SU-DHL-6 (cell line): ENCODE data around the gene MAML2.

ENCODE experiments used
- H2AFZ ChIP-seq: fragments of 200-600 bp; sonication (generic); 2 replicates; pipeline ENCODE4 v1.6.1; 2014; ENCODE audit warnings: low read depth, mild to moderate bottlenecking, moderate library complexity, mixed read lengths, antibody characterized with exemption, low read length; ENCODE audit not compliant: severe bottlenecking
- H3F3A ChIP-seq: fragments of 200-600 bp; shearing (Covaris generic); 2 replicates; pipeline ENCODE4 v1.6.0; 2016; ENCODE audit warnings: antibody characterized with exemption, mild to moderate bottlenecking; ENCODE audit not compliant: insufficient read depth
- H3K27ac ChIP-seq: fragments of 200-600 bp; sonication (generic); 2 replicates; pipeline ENCODE4 v1.5.1; 2016; ENCODE audit warnings: low read depth, mild to moderate bottlenecking, low read length, moderate library complexity, mixed read lengths
- H3K27me3 ChIP-seq: fragments of 200-600 bp; sonication (generic), shearing (Covaris generic); 2 replicates; pipeline ENCODE4 v1.6.0; 2014; ENCODE audit warnings: mild to moderate bottlenecking, low read length
- H3K36me3 ChIP-seq: fragments of 200-600 bp; sonication (generic); 2 replicates; pipeline ENCODE4 v1.6.1; 2014; ENCODE audit warnings: mild to moderate bottlenecking, low read length, mixed read lengths
- H3K4me2 ChIP-seq: fragments of 300-600, 200-600 bp; shearing (Covaris generic), sonication (generic); 2 replicates; pipeline ENCODE4 v1.6.0; 2014; ENCODE audit warnings: low read length, low read depth, mild to moderate bottlenecking; ENCODE audit not compliant: poor library complexity, severe bottlenecking
- H3K4me3 ChIP-seq: fragments of 200-600 bp; sonication (generic); 2 replicates; pipeline ENCODE4 v1.5.1; 2014; ENCODE audit warnings: antibody characterized with exemption, low read length, mild to moderate bottlenecking, mixed read lengths; ENCODE audit not compliant: insufficient read depth, poor library complexity, severe bottlenecking
- H3K79me2 ChIP-seq: fragments of 200-600 bp; sonication (generic); 2 replicates; pipeline ENCODE4 v1.6.1; 2014; ENCODE audit warnings: mild to moderate bottlenecking, low read length, moderate library complexity; ENCODE audit not compliant: insufficient read depth
- H3K9ac ChIP-seq: fragments of 200-600 bp; sonication (generic); 2 replicates; pipeline ENCODE4 v1.7.0; 2014; ENCODE audit warnings: mild to moderate bottlenecking, low read length
- H3K9me2 ChIP-seq: fragments of 200-600 bp; sonication (generic); replicated peaks from 2 replicates; pipeline ENCODE4 v1.6.1; 2014; ENCODE audit warnings: low read length; ENCODE audit not compliant: insufficient read depth
- H3K9me3 ChIP-seq: fragments of 200-600 bp; sonication (generic); 2 replicates; pipeline ENCODE4 v1.6.1; 2014; ENCODE audit warnings: low read length, mixed read lengths; ENCODE audit not compliant: insufficient read depth
- H4K20me1 ChIP-seq: fragments of 200-600 bp; sonication (generic); 2 replicates; pipeline ENCODE4 v1.6.1; 2014; ENCODE audit warnings: low read depth, mild to moderate bottlenecking, antibody characterized with exemption, low read length, moderate library complexity, mixed read lengths
- CTCF ChIP-seq: fragments of 200-600 bp; sonication (generic); IDR thresholded peaks from one replicate; pipeline ENCODE4 v1.5.1; 2017; ENCODE audit warnings: antibody characterized with exemption, mild to moderate bottlenecking, low read length, moderate library complexity; ENCODE audit not compliant: insufficient read depth, poor library complexity, severe bottlenecking
- EZH2phosphoT487 ChIP-seq: fragments of 200-600 bp; sonication (generic), shearing (Covaris generic); conservative IDR thresholded peaks from 2 replicates; pipeline ENCODE4 v1.6.1; 2018; ENCODE audit warnings: mild to moderate bottlenecking, antibody characterized with exemption, low read length, moderate library complexity, mixed read lengths

The MAML2 gene

DNA sequence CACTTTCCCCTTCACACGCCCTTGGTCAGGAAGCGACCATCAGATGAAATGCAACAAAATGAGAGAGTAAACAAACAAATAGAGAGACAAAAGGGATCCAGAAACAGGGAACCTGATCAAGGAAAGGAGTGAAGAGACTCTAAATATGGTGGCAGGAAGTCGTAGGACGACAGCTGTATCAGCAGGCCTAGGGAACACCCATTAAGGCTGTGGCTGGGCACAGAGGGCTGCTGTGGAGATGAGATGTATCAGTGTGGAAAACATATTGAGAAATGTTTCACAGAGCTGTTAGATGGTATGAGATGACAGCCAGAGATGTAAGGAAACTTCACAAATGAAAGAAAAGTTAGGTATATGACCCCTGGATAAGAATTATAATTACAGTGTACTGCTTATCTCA is 263.3 kb downstream of the MAML2 start:
- TF ChIP-seq EZH2phosphoT487 (no peak), CTCF (no peak)
- no peak overlapping the region for H3K27ac ChIP-seq
- H3F3A ChIP-seq: no peaks in the 10 kb centered on the region
- no peaks in the 10 kb centered on the region for H3K79me2 ChIP-seq
- no peaks in the 10 kb centered on the region for H3K27me3 ChIP-seq
- no peak overlapping the region for H2AFZ ChIP-seq
- H3K4me3 ChIP-seq: no peak overlapping the region
- H3K4me2 ChIP-seq: no peak overlapping the region
- no peaks in the 10 kb centered on the region for H3K9me2 ChIP-seq
- no peaks in the 10 kb centered on the region for H3K36me3 ChIP-seq
- no peak overlapping the region for H3K9ac ChIP-seq
- H4K20me1 ChIP-seq: no peaks in the 10 kb centered on the region
- H3K9me3 ChIP-seq: no peaks in the 10 kb centered on the region

- TF ChIP-seq EZH2phosphoT487 (no peak), CTCF (no peak)
- no peak overlapping the region for H3K27ac ChIP-seq
- H3F3A ChIP-seq: no peaks in the 10 kb centered on the region
- no peaks in the 10 kb centered on the region for H3K36me3 ChIP-seq
- no peak overlapping the region for H3K4me3 ChIP-seq
- H3K4me2 ChIP-seq: no peak overlapping the region
- no peaks in the 10 kb centered on the region for H3K27me3 ChIP-seq
- no peaks in the 10 kb centered on the region for H3K9me3 ChIP-seq
- H3K79me2 ChIP-seq: no peaks in the 10 kb centered on the region
- H4K20me1 ChIP-seq: no peaks in the 10 kb centered on the region
- no peak overlapping the region for H3K9ac ChIP-seq
- no peaks in the 10 kb centered on the region for H3K9me2 ChIP-seq
- no peak overlapping the region for H2AFZ ChIP-seq
Observed at GRCh38 chr11:96075532-96075959, 267.4 kb downstream of the MAML2 start.

DNA sequence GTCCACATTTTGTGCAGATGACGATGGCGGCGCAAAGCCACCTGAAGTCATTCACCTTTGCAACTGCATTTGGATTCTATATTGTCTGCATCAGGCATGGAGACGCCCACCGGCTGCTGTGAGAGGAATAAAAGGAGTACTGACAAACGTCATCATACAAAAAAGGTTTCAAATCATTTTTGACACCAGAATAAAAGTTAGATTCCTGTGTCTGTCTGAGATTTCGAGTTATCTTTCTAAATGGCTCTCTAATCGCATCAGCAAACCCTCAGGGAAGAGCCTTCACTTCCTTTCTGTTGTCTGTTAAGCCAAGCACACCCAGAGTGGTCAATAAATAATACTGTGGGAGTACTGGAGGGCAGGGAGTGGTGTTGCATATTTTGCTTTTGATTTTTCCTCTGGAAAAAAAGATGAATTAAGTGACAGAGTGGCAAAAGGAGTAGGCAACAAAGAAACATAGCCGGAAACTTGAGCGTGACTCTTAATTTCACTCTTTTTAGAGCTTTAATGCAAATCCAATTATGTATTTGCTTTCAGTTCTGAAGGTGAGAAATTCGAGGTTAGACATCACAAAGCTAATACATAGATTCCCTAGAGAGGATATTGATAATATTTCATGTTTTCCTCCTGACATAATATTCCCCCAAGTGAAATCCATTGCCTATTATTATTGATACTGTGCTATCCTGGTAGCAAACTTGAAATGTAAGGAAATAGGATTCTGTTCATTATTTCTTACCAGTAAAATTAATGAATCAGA is 268.3 kb downstream of the MAML2 start:
- Histone ChIP-seq H3K79me2 (no peaks in the 10 kb centered on the region), H3K9me2 (no peaks in the 10 kb centered on the region), H3K9me3 (no peaks in the 10 kb centered on the region), H3K4me3 (no peak overlapping the region), H3K4me2 (no peak overlapping the region), H4K20me1 (no peaks in the 10 kb centered on the region), H2AFZ (no peak overlapping the region), H3K9ac (no peak overlapping the region), H3F3A (no peaks in the 10 kb centered on the region), H3K27me3 (no peaks in the 10 kb centered on the region), H3K27ac (no peak overlapping the region), H3K36me3 (no peaks in the 10 kb centered on the region)
- TF ChIP-seq EZH2phosphoT487 (no peak), CTCF (no peak)
